ENCODE measurements around the gene FZD1.

The FZD1 gene

DNA sequence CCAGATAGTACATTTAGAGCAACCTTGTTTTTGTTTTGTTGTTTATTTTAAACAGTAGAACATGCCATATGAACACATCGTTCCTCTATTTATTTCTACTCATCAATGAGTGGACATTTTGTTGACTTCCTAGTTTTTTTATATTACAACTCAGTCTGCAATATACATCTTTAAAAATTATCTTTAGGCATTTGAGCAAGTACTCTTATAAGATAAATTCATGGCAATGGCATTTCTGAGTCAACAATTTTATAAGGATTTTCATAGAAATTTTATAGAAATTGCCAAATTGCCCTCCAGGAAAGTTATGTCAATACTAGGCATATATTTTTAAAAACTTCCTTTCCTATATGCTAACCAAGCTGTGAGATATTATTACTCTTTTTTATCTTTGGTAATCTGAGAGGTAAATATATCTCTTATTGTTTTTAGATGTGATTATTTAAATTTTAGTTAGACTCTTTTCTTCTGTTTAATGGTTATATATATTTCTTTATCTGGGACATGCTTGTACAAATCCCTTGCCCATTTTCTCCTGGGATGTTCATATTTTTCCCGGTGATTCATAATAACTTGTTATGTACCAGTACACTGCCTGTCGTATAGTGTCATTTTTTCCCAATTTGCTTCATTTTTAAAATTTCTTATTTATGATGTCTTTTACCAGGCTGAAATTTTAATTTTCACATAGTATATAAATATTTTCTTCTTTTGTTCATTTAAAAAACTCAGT is 50.5 kb downstream of the FZD1 start:
- POLR2A ChIA-PET = no interaction called here
- TF ChIP-seq, protein P1, sequence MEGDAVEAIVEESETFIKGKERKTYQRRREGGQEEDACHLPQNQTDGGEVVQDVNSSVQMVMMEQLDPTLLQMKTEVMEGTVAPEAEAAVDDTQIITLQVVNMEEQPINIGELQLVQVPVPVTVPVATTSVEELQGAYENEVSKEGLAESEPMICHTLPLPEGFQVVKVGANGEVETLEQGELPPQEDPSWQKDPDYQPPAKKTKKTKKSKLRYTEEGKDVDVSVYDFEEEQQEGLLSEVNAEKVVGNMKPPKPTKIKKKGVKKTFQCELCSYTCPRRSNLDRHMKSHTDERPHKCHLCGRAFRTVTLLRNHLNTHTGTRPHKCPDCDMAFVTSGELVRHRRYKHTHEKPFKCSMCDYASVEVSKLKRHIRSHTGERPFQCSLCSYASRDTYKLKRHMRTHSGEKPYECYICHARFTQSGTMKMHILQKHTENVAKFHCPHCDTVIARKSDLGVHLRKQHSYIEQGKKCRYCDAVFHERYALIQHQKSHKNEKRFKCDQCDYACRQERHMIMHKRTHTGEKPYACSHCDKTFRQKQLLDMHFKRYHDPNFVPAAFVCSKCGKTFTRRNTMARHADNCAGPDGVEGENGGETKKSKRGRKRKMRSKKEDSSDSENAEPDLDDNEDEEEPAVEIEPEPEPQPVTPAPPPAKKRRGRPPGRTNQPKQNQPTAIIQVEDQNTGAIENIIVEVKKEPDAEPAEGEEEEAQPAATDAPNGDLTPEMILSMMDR (IDR thresholded peaks at IDR 0.05; ENCODE audit: control extremely low read depth, extremely low read depth, low read depth, missing control alignments) = no peak
- CTCF ChIA-PET = interaction anchor here (1.2 to 1.8 kb wide), 2 partner anchors 8 to 9 kb away, joined by 3 to 7 read pairs; no protein-coding TSS in a partner anchor
- no peak for DNase-seq (ENCODE audit: extremely low spot score)

GRCh38 chr7:91316426-91316825 is 52.2 kb downstream of the FZD1 start:
- ChIA-PET CTCF (interaction anchor here (0.9 to 1.4 kb wide), 2 partner anchors 18 kb away, joined by 3 read pairs; no protein-coding TSS in a partner anchor), POLR2A (no interaction called here)
- DNase-seq (ENCODE audit: extremely low spot score) = no peak
- TF ChIP-seq, protein P1 (IDR thresholded peaks at IDR 0.05; ENCODE audit: control extremely low read depth, extremely low read depth, low read depth, missing control alignments) = no peak

DNA sequence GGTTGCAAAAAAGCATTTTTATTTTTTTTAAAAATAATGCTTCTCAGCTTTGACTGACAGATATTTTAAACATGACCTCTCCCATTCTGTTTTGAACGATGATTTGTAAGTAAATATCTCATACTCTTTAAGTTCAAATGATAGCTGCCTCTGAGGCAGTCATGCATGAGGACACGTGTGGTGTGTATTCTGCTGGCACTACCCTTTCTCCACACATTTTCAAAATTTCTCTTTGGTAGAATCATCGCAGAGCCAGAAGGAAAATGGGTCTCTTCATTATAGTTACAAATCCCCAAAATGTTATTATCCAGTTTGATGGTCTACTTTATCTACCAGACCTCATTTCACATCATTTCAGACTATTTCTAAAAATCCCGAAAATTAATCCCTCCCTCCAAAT is 55.1 kb downstream of the FZD1 start:
- TF ChIP-seq, protein P1 (IDR thresholded peaks at IDR 0.05; ENCODE audit: control extremely low read depth, extremely low read depth, low read depth, missing control alignments) = no peak
- DNase-seq (ENCODE audit: extremely low spot score) = no peak
- POLR2A ChIA-PET = no interaction called here
- CTCF ChIA-PET = interaction anchor here (0.7 kb wide), 1 partner anchor 17 kb away, joined by 3 read pairs; no protein-coding TSS in a partner anchor

- TF ChIP-seq, protein P1 (IDR thresholded peaks at IDR 0.05; ENCODE audit: control extremely low read depth, extremely low read depth, low read depth, missing control alignments) = no peak
- no peak for DNase-seq (ENCODE audit: extremely low spot score)
- ChIA-PET CTCF (no interaction called here), POLR2A (no interaction called here)
Measured at GRCh38 chr7:91320366-91321078, 56.3 kb downstream of the FZD1 start.

All from GM10248 (cell line).